ENCODE measurements around the gene REV1. TPM values are rescaled to one million over a fixed set of nuclear protein-coding genes. Genes with fewer than 3 reads are reported as not detected.

Gene REV1
- total RNA-seq, 1 experiment from 2014 or later = 38.7 TPM

DNA sequence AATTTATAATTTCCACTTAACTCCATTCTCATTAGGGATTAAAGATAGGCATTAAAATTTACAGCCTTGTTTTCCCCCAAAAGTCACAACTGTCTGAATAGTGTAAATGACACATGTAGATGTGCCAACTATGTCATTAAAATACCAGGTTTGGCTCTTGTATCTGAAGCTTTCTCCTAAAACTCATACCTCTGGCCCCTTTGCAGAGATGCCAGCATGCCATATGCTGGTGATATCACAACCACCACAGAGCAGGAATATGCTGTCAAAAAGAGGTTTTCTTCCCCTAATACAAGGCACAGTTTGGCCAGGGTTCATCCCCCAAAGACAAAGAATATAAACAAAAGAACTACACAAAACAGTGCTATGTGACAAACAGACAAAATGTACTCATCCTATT, 65.4 kb downstream of the REV1 start (continued):
- no peak for TF ChIP-seq AR (CRISPR knock-in tag; IDR thresholded peaks at IDR 0.05)
- TF ChIP-seq RELA (CRISPR knock-in tag; IDR thresholded peaks at IDR 0.05; ENCODE audit: borderline replicate concordance) = no peak

DNA sequence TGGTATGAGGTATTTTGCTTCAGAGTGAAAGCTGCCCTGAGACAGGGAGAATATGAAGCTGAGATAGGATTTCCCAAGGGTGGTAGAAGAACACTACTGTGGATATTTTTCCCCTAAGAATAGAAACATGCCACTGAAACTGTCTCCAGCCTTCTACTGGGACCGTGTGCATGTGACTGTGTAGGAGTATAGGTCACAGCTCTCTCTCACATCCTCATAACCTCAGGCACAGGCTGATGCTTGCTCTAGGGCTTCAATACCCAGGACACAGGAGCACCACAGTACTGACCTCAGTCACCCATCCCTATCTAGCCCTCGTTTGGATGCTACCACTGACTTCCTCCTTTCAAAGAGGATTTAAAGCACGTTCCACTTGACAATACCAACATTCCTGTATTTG, 67.2 kb downstream of the REV1 start:
- TF ChIP-seq PRRX2 (CRISPR knock-in tag; IDR thresholded peaks at IDR 0.05) = no peak
- TF ChIP-seq, protein P1, sequence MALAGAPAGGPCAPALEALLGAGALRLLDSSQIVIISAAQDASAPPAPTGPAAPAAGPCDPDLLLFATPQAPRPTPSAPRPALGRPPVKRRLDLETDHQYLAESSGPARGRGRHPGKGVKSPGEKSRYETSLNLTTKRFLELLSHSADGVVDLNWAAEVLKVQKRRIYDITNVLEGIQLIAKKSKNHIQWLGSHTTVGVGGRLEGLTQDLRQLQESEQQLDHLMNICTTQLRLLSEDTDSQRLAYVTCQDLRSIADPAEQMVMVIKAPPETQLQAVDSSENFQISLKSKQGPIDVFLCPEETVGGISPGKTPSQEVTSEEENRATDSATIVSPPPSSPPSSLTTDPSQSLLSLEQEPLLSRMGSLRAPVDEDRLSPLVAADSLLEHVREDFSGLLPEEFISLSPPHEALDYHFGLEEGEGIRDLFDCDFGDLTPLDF (CRISPR knock-in tag; IDR thresholded peaks at IDR 0.05) = no peak
- TF ChIP-seq NR3C1 (CRISPR knock-in tag; conservative IDR thresholded peaks at IDR 0.05; ENCODE audit: low read depth) = no peak
- TF ChIP-seq RELA (CRISPR knock-in tag; IDR thresholded peaks at IDR 0.05; ENCODE audit: borderline replicate concordance) = no peak
- TF ChIP-seq, protein P2, sequence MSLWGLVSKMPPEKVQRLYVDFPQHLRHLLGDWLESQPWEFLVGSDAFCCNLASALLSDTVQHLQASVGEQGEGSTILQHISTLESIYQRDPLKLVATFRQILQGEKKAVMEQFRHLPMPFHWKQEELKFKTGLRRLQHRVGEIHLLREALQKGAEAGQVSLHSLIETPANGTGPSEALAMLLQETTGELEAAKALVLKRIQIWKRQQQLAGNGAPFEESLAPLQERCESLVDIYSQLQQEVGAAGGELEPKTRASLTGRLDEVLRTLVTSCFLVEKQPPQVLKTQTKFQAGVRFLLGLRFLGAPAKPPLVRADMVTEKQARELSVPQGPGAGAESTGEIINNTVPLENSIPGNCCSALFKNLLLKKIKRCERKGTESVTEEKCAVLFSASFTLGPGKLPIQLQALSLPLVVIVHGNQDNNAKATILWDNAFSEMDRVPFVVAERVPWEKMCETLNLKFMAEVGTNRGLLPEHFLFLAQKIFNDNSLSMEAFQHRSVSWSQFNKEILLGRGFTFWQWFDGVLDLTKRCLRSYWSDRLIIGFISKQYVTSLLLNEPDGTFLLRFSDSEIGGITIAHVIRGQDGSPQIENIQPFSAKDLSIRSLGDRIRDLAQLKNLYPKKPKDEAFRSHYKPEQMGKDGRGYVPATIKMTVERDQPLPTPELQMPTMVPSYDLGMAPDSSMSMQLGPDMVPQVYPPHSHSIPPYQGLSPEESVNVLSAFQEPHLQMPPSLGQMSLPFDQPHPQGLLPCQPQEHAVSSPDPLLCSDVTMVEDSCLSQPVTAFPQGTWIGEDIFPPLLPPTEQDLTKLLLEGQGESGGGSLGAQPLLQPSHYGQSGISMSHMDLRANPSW (CRISPR knock-in tag; conservative IDR thresholded peaks at IDR 0.05; ENCODE audit: low read depth) = no peak
- TF ChIP-seq ESRRA (CRISPR knock-in tag; IDR thresholded peaks at IDR 0.05; ENCODE audit: borderline replicate concordance) = no peak
- no peak for TF ChIP-seq FOXJ3 (CRISPR knock-in tag; IDR thresholded peaks at IDR 0.05; ENCODE audit: borderline replicate concordance)
- TF ChIP-seq, protein P3, sequence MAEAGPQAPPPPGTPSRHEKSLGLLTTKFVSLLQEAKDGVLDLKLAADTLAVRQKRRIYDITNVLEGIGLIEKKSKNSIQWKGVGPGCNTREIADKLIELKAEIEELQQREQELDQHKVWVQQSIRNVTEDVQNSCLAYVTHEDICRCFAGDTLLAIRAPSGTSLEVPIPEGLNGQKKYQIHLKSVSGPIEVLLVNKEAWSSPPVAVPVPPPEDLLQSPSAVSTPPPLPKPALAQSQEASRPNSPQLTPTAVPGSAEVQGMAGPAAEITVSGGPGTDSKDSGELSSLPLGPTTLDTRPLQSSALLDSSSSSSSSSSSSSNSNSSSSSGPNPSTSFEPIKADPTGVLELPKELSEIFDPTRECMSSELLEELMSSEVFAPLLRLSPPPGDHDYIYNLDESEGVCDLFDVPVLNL (CRISPR knock-in tag; IDR thresholded peaks at IDR 0.05; ENCODE audit: borderline replicate concordance, low read depth) = no peak
- no peak for TF ChIP-seq ZNF396 (CRISPR knock-in tag; IDR thresholded peaks at IDR 0.05; ENCODE audit: borderline replicate concordance)
- no peak for TF ChIP-seq ZNF138 (CRISPR knock-in tag; conservative IDR thresholded peaks at IDR 0.05)
- TF ChIP-seq, protein P4, sequence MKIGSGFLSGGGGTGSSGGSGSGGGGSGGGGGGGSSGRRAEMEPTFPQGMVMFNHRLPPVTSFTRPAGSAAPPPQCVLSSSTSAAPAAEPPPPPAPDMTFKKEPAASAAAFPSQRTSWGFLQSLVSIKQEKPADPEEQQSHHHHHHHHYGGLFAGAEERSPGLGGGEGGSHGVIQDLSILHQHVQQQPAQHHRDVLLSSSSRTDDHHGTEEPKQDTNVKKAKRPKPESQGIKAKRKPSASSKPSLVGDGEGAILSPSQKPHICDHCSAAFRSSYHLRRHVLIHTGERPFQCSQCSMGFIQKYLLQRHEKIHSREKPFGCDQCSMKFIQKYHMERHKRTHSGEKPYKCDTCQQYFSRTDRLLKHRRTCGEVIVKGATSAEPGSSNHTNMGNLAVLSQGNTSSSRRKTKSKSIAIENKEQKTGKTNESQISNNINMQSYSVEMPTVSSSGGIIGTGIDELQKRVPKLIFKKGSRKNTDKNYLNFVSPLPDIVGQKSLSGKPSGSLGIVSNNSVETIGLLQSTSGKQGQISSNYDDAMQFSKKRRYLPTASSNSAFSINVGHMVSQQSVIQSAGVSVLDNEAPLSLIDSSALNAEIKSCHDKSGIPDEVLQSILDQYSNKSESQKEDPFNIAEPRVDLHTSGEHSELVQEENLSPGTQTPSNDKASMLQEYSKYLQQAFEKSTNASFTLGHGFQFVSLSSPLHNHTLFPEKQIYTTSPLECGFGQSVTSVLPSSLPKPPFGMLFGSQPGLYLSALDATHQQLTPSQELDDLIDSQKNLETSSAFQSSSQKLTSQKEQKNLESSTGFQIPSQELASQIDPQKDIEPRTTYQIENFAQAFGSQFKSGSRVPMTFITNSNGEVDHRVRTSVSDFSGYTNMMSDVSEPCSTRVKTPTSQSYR (CRISPR knock-in tag; IDR thresholded peaks at IDR 0.05) = no peak
- TF ChIP-seq, protein P5, sequence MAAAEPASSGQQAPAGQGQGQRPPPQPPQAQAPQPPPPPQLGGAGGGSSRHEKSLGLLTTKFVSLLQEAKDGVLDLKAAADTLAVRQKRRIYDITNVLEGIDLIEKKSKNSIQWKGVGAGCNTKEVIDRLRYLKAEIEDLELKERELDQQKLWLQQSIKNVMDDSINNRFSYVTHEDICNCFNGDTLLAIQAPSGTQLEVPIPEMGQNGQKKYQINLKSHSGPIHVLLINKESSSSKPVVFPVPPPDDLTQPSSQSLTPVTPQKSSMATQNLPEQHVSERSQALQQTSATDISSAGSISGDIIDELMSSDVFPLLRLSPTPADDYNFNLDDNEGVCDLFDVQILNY (CRISPR knock-in tag; IDR thresholded peaks at IDR 0.05) = no peak
- CTCF ChIA-PET = no interaction called here
- H3K36me3 Mint-ChIP-seq = peaks cover 60% of the 10 kb centered on the region
- POLR2A ChIA-PET = no interaction called here
- no peak overlapping the region for H3K4me3 Mint-ChIP-seq
- ATAC-seq (no peak), DNase-seq (ENCODE audit: low spot score) (no peak)
- no peaks in the 10 kb centered on the region for H3K27me3 Mint-ChIP-seq (ENCODE audit: low read depth)
- H3K4me1 Mint-ChIP-seq = no peaks in the 10 kb centered on the region
- H3K27ac Mint-ChIP-seq = no peak overlapping the region
- no peaks in the 10 kb centered on the region for H3K9me3 Mint-ChIP-seq

All from WTC11 (cell line).